H1 (cell line): Measurements from ENCODE around the gene ATAD3B.

Source experiments
- CBX5 ChIP-seq: fragments of 300-800, 300-1000 bp; sonication (generic); IDR thresholded peaks from 2 replicates; pipeline ENCODE4 v1.7.1; 2016; ENCODE audit warnings: antibody characterized with exemption, low read length, low read depth
- CHD2 ChIP-seq: IDR thresholded peaks from 2 replicates; pipeline ENCODE4 v1.6.1; 2012; ENCODE audit warnings: low read length, improper control_type of control experiment
- TF ChIP-seq, protein P1 (sequence below), 3 experiments: IDR thresholded peaks; 1 replicate in 2 of 3; 2 replicates in 1 of 3; pipeline versions ENCODE4 v1.5.1 to v1.6.1; 2011; ENCODE audit warnings: low read length in 3 of 3, mild to moderate bottlenecking in 3 of 3, inconsistent platforms in 2 of 3, low read depth in 1 of 3, moderate library complexity in 1 of 3; ENCODE audit not compliant: insufficient read depth in 1 of 3; ENCODE audit errors: control extremely low read depth in 1 of 3

DNA sequence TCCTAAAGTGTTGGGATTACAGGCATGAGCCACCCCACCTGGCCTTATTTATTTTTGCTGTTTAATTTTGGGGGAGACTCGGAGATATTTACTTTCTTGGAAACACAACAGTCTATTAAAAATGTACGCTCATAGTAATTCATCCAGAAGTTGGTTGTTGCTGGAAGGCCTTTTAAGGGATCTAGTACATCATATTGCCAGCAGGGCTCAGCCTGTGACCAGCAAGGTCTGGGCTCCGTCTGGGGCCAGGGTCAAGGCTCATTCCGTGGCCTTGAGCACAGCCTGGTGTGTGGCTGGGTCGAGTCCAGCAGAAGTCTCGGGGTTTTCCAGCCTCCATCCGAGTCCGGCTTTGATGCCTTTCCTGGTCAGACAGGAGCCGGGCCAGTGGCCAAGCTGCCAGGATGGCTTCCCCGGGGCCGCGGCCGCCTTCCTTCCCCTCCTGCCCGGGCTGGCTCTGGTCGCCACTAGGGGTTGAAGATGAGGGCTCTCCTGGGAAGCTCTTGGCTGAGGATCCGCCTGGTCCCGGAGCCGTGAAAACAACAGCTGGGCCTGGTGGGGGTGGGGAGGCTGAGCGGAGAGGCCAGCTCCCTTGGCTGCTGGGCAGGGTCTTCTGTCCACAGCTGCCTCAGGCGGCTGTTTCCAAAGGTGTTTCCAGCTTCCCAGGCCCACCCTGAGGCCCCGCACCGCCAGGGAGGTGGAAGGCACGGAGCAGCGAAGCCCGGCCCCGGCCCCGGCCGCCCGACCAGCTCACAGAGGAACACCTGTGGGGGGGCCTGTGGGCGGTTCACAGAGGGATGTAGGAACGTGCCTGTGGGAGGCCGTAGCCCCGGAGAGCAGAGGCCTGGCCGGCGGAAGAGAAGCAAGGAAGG, 41.2 kb upstream of the ATAD3B start:
- TF ChIP-seq, protein P1, sequence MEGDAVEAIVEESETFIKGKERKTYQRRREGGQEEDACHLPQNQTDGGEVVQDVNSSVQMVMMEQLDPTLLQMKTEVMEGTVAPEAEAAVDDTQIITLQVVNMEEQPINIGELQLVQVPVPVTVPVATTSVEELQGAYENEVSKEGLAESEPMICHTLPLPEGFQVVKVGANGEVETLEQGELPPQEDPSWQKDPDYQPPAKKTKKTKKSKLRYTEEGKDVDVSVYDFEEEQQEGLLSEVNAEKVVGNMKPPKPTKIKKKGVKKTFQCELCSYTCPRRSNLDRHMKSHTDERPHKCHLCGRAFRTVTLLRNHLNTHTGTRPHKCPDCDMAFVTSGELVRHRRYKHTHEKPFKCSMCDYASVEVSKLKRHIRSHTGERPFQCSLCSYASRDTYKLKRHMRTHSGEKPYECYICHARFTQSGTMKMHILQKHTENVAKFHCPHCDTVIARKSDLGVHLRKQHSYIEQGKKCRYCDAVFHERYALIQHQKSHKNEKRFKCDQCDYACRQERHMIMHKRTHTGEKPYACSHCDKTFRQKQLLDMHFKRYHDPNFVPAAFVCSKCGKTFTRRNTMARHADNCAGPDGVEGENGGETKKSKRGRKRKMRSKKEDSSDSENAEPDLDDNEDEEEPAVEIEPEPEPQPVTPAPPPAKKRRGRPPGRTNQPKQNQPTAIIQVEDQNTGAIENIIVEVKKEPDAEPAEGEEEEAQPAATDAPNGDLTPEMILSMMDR (IDR thresholded peaks at IDR 0.05; ENCODE audit: control extremely low read depth in 1 of 3, insufficient read depth in 1 of 3, low read depth in 1 of 3, low read length in 3 of 3) = peak in 2 of 3 experiments; percentile 13 to 32; a peak in 3 of 4 replicates
- TF ChIP-seq CBX5 = no peak
- TF ChIP-seq CHD2 = no peak
